Epithelial cell of proximal tubule (primary cell): ENCODE results near the gene GDPD5. TPM values are rescaled to one million over a fixed set of nuclear protein-coding genes. Genes with fewer than 3 reads are reported as not detected.

Source experiments
- DNase-seq: peaks from one replicate; pipeline ENCODE4 v3.0.0-alpha.2; 2011; ENCODE audit warnings: low read depth
- H3K4me3 ChIP-seq: 2 replicates; pipeline ENCODE4 v1.5.1; 2011; ENCODE audit warnings: low read depth, mild to moderate bottlenecking, low read length
- CTCF ChIP-seq: conservative IDR thresholded peaks from 2 replicates; pipeline ENCODE4 v1.5.1; 2012; ENCODE audit warnings: low read depth, mild to moderate bottlenecking, low read length
- total RNA-seq: library from RNA; depleted of rRNA; stranded (reverse); fragments of >200 nt; gene quantifications from 2 replicates; pipeline ENCODE4 v1.2.3, GENCODE V29; 2015

GDPD5 gene
- total RNA-seq, 1 donor from 2014 or later = 17.4 TPM

GRCh38 chr11:75481922-75482606 lies 43.7 kb downstream of the GDPD5 start:
- H3K4me3 ChIP-seq = no peak overlapping the region
- no peak for TF ChIP-seq CTCF
- DNase-seq = no peak

GRCh38 chr11:75481223-75481921 lies 44.4 kb downstream of the GDPD5 start:
- TF ChIP-seq CTCF = no peak
- no peak for DNase-seq
- no peak overlapping the region for H3K4me3 ChIP-seq

- DNase-seq = no peak
- TF ChIP-seq CTCF = no peak
- no peak overlapping the region for H3K4me3 ChIP-seq
These were observed 45.3 kb downstream of the GDPD5 start for GRCh38 chr11:75480185-75481175.

- H3K4me3 ChIP-seq = no peak overlapping the region
- no peak for DNase-seq
- TF ChIP-seq CTCF = no peak
These were observed 46.1 kb downstream of the GDPD5 start for GRCh38 chr11:75479597-75480145.

GRCh38 chr11:75478783-75479596 lies 46.8 kb downstream of the GDPD5 start:
- TF ChIP-seq CTCF = no peak
- DNase-seq = no peak
- no peak overlapping the region for H3K4me3 ChIP-seq

- DNase-seq = no peak
- TF ChIP-seq CTCF = no peak
- H3K4me3 ChIP-seq = no peak overlapping the region
These were observed 48.2 kb downstream of the GDPD5 start for GRCh38 chr11:75477614-75477935.
